GM23338 (cell line): ENCODE data around the gene ZFAND6. TPM values are rescaled to one million over a fixed set of nuclear protein-coding genes. Genes with fewer than 3 reads are reported as not detected.

ENCODE experiments used
- ATAC-seq: fragments of 200-7000 bp; cut with Tn5 transposase; 3 replicates; pipeline ENCODE4 v1.9.1; 2020
- DNase-seq: peaks from one replicate; pipeline ENCODE4 v3.0.0-alpha.2; 2015; ENCODE audit warnings: low spot score
- H2AFZ ChIP-seq: fragments of 200-600 bp; sonication (generic); 2 replicates; pipeline ENCODE4 v1.8.0; 2016; ENCODE audit warnings: antibody characterized with exemption, mild to moderate bottlenecking, moderate library complexity
- H3F3A ChIP-seq: fragments of 200-600 bp; sonication (generic); replicated peaks from 2 replicates; pipeline ENCODE4 v1.8.0; 2017; ENCODE audit warnings: antibody characterized with exemption, mixed run types, low read depth
- H3K27ac ChIP-seq: fragments of 200-600 bp; sonication (generic); 2 replicates; pipeline ENCODE4 v1.6.1; 2016; ENCODE audit warnings: low read depth
- H3K27me3 ChIP-seq: fragments of 200-600 bp; sonication (generic); 2 replicates; pipeline ENCODE4 v1.8.0; 2016; ENCODE audit warnings: mild to moderate bottlenecking, mixed run types, moderate library complexity; ENCODE audit not compliant: insufficient read depth
- H3K36me3 ChIP-seq: fragments of 200-600 bp; sonication (generic); 2 replicates; pipeline ENCODE4 v1.8.0; 2016; ENCODE audit warnings: mild to moderate bottlenecking; ENCODE audit not compliant: insufficient read depth
- H3K4me1 ChIP-seq: fragments of 200-600 bp; sonication (generic); 2 replicates; pipeline ENCODE4 v1.8.0; 2016; ENCODE audit warnings: mild to moderate bottlenecking, moderate library complexity; ENCODE audit not compliant: insufficient read depth
- H3K4me2 ChIP-seq: fragments of 200-600 bp; sonication (generic); 2 replicates; pipeline ENCODE4 v1.7.1; 2017; ENCODE audit warnings: mixed run types
- H3K4me3 ChIP-seq: fragments of 200-600 bp; sonication (generic); 2 replicates; pipeline ENCODE4 v1.6.1; 2016; ENCODE audit warnings: mixed run types
- H3K79me2 ChIP-seq: fragments of 200-600 bp; sonication (generic); replicated peaks from 2 replicates; pipeline ENCODE4 v1.8.0; 2017; ENCODE audit warnings: mild to moderate bottlenecking; ENCODE audit not compliant: insufficient read depth
- H3K9me2 ChIP-seq: fragments of 200-600 bp; sonication (generic); 2 replicates; pipeline ENCODE4 v1.8.0; 2017; ENCODE audit not compliant: insufficient read depth
- H4K20me1 ChIP-seq: fragments of 200-600 bp; sonication (generic); replicated peaks from 2 replicates; pipeline ENCODE4 v1.8.0; 2017; ENCODE audit warnings: mild to moderate bottlenecking; ENCODE audit not compliant: insufficient read depth
- H3K27ac Mint-ChIP-seq: 2 replicates; pipeline ENCODE4 v1.8.0; 2020; ENCODE audit warnings: inconsistent platforms, mild to moderate bottlenecking, moderate library complexity, mixed read lengths
- H3K27me3 Mint-ChIP-seq: 3 replicates; pipeline ENCODE4 v1.8.0; 2022; ENCODE audit warnings: low read depth, mild to moderate bottlenecking, moderate library complexity, mixed read lengths, inconsistent platforms; ENCODE audit not compliant: insufficient read depth, poor library complexity
- H3K36me3 Mint-ChIP-seq: 3 replicates; pipeline ENCODE4 v1.8.0; 2021; ENCODE audit warnings: low read depth, mild to moderate bottlenecking, inconsistent platforms, moderate library complexity, mixed read lengths
- H3K4me1 Mint-ChIP-seq: 3 replicates; pipeline ENCODE4 v1.8.0; 2020; ENCODE audit warnings: mild to moderate bottlenecking, inconsistent platforms, mixed read lengths
- H3K4me3 Mint-ChIP-seq: 3 replicates; pipeline ENCODE4 v1.8.0; 2021; ENCODE audit warnings: moderate library complexity, mild to moderate bottlenecking, inconsistent platforms, mixed read lengths
- H3K9me3 Mint-ChIP-seq: 3 replicates; pipeline ENCODE4 v1.8.0; 2020; ENCODE audit warnings: moderate library complexity, mild to moderate bottlenecking, inconsistent platforms, mixed read lengths
- CREB1 ChIP-seq: fragments of 250-450 bp; sonication (Bioruptor Pico); IDR thresholded peaks from 2 replicates; pipeline ENCODE4 v1.5.0; 2020; ENCODE audit warnings: low read depth, mild to moderate bottlenecking, moderate library complexity
- EZH2phosphoT487 ChIP-seq: fragments of 200-600 bp; sonication (generic); IDR thresholded peaks from one replicate; pipeline ENCODE4 v1.8.1; 2018; ENCODE audit warnings: antibody characterized with exemption; ENCODE audit not compliant: unreplicated experiment
- JUNB ChIP-seq: IDR thresholded peaks from one replicate; pipeline ENCODE4 v1.6.1; 2016; ENCODE audit warnings: antibody characterized with exemption; ENCODE audit not compliant: unreplicated experiment
- NANOG ChIP-seq: IDR thresholded peaks from 2 replicates; pipeline ENCODE4 v1.6.1; 2016; ENCODE audit warnings: antibody characterized with exemption, borderline replicate concordance
- POLR2AphosphoS5 ChIP-seq: IDR thresholded peaks from 2 replicates; pipeline ENCODE4 v1.6.1; 2016; ENCODE audit warnings: antibody characterized with exemption, low read depth
- ZNF114 ChIP-seq: fragments of 250-450 bp; sonication (Bioruptor Pico); IDR thresholded peaks from 2 replicates; pipeline ENCODE4 v1.5.0; 2020; ENCODE audit warnings: mild to moderate bottlenecking, moderate library complexity
- ZNF331 ChIP-seq: fragments of 250-450 bp; sonication (Bioruptor Pico); IDR thresholded peaks from 2 replicates; pipeline ENCODE4 v1.5.0; 2020; ENCODE audit warnings: low read depth, mild to moderate bottlenecking, moderate library complexity
- polyA plus RNA-seq: library from polyadenylated mRNA; unstranded; fragments of >200 nt; fragmentation: Nextera tagmentation; extraction: Ambion mirVana; gene quantifications from 2 replicates; pipeline ENCODE4 v1.2.1, GENCODE V29; 2016
- total RNA-seq: library from RNA; depleted of rRNA; stranded (reverse); fragments of >200 nt; shearing (Covaris generic); gene quantifications from 2 replicates; pipeline ENCODE4 v1.2.3, GENCODE V29; 2014
- TF ChIP-seq, protein P1 (sequence below): fragments of 250-450 bp; sonication (Bioruptor Pico); IDR thresholded peaks from 2 replicates; pipeline ENCODE4 v1.5.0; 2020; ENCODE audit warnings: mild to moderate bottlenecking, moderate library complexity
- TF ChIP-seq, protein P2 (sequence below): IDR thresholded peaks from 2 replicates; pipeline ENCODE4 v1.6.1; 2016; ENCODE audit warnings: antibody characterized with exemption

Gene ZFAND6
- total and polyA plus RNA-seq, 2 experiments from 2014 or later: 205 to 292 TPM

DNA sequence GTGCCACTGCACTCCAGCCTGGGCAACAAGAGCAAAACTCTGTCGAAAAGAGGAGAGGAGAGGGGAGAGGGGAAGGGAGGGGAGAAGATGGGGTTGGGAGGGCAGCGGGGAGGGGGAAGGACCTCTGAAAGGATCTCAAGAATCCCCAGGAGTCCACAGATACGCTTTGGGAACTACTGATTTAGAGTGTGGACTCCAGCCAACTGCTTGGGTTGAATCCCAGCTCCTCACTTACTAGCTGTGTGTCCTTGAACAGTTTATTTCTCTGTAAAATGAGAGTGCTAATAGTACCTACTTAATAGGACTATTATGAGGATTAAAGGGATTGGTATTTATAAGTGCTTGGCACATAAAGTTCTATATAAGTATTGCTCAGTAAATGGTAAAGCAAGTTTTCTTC lies 48.3 kb downstream of the ZFAND6 start:
- H3K27me3 ChIP-seq: no peaks in the 10 kb centered on the region
- peaks cover 100% of the 10 kb centered on the region for H3K79me2 ChIP-seq
- ATAC-seq (peak; percentile 21; the same call in 1 of the 3 replicates), DNase-seq (peak; percentile 11)
- peaks cover 37% of the 10 kb centered on the region for H4K20me1 ChIP-seq
- TF ChIP-seq JUNB (no peak), EZH2phosphoT487 (no peak), POLR2AphosphoS5 (no peak), ZNF331 (no peak), ZNF114 (CRISPR knock-in tag) (no peak), CREB1 (CRISPR knock-in tag) (no peak), NANOG (no peak)
- TF ChIP-seq, protein P1, sequence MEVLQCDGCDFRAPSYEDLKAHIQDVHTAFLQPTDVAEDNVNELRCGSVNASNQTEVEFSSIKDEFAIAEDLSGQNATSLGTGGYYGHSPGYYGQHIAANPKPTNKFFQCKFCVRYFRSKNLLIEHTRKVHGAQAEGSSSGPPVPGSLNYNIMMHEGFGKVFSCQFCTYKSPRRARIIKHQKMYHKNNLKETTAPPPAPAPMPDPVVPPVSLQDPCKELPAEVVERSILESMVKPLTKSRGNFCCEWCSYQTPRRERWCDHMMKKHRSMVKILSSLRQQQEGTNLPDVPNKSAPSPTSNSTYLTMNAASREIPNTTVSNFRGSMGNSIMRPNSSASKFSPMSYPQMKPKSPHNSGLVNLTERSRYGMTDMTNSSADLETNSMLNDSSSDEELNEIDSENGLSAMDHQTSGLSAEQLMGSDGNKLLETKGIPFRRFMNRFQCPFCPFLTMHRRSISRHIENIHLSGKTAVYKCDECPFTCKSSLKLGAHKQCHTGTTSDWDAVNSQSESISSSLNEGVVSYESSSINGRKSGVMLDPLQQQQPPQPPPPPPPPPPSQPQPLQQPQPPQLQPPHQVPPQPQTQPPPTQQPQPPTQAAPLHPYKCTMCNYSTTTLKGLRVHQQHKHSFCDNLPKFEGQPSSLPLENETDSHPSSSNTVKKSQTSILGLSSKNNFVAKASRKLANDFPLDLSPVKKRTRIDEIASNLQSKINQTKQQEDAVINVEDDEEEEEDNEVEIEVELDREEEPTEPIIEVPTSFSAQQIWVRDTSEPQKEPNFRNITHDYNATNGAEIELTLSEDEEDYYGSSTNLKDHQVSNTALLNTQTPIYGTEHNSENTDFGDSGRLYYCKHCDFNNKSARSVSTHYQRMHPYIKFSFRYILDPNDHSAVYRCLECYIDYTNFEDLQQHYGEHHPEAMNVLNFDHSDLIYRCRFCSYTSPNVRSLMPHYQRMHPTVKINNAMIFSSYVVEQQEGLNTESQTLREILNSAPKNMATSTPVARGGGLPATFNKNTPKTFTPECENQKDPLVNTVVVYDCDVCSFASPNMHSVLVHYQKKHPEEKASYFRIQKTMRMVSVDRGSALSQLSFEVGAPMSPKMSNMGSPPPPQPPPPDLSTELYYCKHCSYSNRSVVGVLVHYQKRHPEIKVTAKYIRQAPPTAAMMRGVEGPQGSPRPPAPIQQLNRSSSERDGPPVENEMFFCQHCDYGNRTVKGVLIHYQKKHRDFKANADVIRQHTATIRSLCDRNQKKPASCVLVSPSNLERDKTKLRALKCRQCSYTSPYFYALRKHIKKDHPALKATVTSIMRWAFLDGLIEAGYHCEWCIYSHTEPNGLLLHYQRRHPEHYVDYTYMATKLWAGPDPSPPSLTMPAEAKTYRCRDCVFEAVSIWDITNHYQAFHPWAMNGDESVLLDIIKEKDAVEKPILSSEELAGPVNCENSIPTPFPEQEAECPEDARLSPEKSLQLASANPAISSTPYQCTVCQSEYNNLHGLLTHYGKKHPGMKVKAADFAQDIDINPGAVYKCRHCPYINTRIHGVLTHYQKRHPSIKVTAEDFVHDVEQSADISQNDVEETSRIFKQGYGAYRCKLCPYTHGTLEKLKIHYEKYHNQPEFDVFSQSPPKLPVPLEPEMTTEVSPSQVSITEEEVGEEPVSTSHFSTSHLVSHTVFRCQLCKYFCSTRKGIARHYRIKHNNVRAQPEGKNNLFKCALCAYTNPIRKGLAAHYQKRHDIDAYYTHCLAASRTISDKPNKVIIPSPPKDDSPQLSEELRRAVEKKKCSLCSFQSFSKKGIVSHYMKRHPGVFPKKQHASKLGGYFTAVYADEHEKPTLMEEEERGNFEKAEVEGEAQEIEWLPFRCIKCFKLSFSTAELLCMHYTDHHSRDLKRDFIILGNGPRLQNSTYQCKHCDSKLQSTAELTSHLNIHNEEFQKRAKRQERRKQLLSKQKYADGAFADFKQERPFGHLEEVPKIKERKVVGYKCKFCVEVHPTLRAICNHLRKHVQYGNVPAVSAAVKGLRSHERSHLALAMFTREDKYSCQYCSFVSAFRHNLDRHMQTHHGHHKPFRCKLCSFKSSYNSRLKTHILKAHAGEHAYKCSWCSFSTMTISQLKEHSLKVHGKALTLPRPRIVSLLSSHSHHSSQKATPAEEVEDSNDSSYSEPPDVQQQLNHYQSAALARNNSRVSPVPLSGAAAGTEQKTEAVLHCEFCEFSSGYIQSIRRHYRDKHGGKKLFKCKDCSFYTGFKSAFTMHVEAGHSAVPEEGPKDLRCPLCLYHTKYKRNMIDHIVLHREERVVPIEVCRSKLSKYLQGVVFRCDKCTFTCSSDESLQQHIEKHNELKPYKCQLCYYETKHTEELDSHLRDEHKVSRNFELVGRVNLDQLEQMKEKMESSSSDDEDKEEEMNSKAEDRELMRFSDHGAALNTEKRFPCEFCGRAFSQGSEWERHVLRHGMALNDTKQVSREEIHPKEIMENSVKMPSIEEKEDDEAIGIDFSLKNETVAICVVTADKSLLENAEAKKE (CRISPR knock-in tag): no peak
- TF ChIP-seq, protein P2, sequence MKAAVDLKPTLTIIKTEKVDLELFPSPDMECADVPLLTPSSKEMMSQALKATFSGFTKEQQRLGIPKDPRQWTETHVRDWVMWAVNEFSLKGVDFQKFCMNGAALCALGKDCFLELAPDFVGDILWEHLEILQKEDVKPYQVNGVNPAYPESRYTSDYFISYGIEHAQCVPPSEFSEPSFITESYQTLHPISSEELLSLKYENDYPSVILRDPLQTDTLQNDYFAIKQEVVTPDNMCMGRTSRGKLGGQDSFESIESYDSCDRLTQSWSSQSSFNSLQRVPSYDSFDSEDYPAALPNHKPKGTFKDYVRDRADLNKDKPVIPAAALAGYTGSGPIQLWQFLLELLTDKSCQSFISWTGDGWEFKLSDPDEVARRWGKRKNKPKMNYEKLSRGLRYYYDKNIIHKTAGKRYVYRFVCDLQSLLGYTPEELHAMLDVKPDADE: no peak
- Mint-ChIP-seq H3K4me1 (peaks cover 18% of the 10 kb centered on the region), H3K4me3 (no peak overlapping the region), H3K36me3 (peaks cover 5% of the 10 kb centered on the region; the same call in 1 of the 3 replicates), H3K27me3 (no peaks in the 10 kb centered on the region), H3K9me3 (no peaks in the 10 kb centered on the region), H3K27ac (no peak overlapping the region)
- H3K9me2 ChIP-seq: no peaks in the 10 kb centered on the region
- no peak overlapping the region for H3K4me3 ChIP-seq
- H2AFZ ChIP-seq: no peak overlapping the region
- H3K4me1 ChIP-seq: peaks cover 12% of the 10 kb centered on the region
- H3K4me2 ChIP-seq: no peak overlapping the region
- no peaks in the 10 kb centered on the region for H3F3A ChIP-seq
- H3K36me3 ChIP-seq: no peaks in the 10 kb centered on the region
- no peak overlapping the region for H3K27ac ChIP-seq
